ENCODE measurements around the gene BRINP1.
A peak's percentile ranks its signal among the peaks of the same experiment; 100 is the strongest.

The BRINP1 gene

GRCh38 chr9:119273984-119274665 lies 95.1 kb downstream of the BRINP1 start:
- no peak for DNase-seq

GRCh38 chr9:119273325-119273904 lies 95.8 kb downstream of the BRINP1 start:
- no peak for DNase-seq

GRCh38 chr9:119272500-119273211 lies 96.6 kb downstream of the BRINP1 start:
- DNase-seq = no peak

DNA sequence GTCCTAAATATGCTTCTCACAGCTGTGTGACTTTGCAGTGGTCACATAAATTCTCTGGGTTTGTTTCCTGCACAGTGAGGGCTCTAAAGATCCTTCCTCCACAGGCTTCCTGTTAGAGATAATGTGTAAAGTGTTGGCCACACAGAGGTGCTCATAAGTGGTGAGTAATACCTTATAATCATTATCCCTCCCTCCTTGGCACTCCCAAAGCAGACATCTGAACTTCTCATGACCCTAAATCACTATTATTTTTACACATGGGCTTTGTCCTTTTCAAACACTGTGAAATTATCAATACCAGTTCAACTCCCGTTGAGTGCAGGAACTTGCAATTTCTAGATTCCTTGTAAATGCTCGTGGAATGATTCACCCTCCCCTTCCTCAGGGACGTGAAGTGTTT lies 100.2 kb downstream of the BRINP1 start:
- DNase-seq = no peak

DNA sequence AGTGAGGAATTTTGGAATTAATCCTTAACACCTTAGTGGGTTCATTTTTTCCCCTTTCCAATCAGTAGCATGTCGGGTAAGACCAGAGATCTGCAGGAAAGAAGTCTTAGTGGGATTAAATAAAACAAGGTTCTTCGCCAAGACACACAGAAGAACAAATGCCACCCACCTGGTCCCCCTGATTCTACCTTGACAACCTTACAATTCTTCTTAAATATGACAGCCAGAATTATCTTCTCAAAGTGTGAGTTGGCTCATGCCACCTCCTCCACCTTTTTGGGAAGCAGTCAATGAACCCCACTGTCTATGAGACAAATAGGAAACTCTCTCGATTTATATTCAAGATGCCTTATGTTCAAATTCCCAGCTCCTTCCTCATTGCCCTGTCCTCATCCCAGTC lies 105.1 kb downstream of the BRINP1 start:
- DNase-seq = no peak

DNA sequence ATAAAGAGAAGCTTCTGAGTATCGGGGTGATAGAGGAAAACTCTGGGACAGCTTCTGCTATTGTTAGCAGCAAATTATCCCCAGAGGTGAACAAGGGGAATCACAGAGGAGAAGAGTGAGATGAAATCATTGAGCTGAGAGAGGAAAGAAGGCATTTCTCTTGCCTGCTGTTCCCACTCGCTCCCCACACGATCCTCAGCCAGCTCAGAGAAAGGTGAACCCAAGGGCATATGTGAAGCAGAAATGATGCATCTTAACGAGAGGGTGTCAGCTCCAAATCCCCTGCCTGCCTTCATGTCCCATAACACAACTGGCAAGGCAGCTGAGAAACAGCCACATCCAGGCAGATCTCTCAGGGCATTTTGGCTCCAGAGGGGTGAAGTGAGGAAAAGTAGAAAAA lies 111.6 kb downstream of the BRINP1 start:
- DNase-seq = no peak

- DNase-seq = no peak
These were observed 114.1 kb downstream of the BRINP1 start for GRCh38 chr9:119255116-119255515.

- no peak for DNase-seq
These were observed 116.5 kb downstream of the BRINP1 start for GRCh38 chr9:119252671-119253299.

- no peak for DNase-seq
These were observed 117.3 kb downstream of the BRINP1 start for GRCh38 chr9:119251936-119252335.

DNA sequence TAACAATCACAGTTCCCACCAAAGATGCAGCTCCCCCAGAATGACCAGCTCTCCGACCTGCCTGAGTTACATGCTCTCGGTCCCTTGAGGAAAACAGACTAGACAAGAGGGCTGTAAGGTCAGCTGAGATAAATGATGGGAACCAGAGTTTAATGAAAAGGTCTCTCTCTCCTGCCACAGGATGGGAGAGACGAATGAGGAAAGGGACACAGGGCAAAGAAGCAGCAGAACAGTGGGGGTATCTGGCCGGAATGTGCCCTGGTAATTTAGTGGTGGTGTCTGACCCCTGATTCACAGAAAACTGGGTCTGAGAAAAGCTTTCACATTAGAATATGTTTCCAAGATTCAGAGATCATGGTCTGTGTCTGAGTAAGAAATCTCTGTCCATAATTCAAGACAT lies 118.5 kb downstream of the BRINP1 start:
- DNase-seq = no peak

DNA sequence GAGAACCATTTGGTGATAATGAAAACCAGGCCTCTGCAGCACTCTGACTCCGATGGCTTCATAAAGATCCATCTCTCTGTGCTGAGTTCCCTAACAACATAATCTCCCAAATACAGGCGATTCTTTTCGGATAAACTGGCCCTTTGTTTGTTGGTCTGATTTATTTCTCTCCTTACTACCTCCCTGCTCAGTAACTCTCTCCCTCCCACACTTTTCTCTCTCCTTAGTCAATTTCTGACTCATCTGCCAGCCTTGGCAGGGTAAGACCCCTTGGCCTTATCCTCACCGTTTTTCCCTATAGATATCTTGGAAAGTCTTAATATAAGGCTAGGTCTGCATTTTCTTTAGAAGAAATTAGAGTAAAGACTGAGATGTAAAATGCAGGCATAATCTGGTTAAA lies 128.7 kb downstream of the BRINP1 start:
- DNase-seq = no peak

DNA sequence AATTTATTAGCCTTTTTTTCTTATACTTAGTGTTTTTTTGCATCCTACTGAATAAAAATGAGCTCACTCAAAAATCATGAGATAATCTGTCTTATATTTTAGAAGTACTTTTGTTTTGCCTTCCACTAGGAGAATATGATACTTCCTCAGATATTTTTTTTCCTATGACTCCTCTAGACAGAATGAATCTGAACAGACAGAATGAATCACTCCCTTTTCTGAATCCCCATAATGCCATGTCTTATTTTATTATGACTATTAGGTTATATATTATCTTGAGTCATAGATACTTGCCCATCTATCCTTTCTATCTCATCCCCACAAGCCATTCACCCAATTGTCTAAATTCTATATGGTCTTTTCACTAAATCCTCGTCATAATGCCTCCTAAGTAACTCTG lies 134.6 kb downstream of the BRINP1 start:
- no peak for DNase-seq

DNA sequence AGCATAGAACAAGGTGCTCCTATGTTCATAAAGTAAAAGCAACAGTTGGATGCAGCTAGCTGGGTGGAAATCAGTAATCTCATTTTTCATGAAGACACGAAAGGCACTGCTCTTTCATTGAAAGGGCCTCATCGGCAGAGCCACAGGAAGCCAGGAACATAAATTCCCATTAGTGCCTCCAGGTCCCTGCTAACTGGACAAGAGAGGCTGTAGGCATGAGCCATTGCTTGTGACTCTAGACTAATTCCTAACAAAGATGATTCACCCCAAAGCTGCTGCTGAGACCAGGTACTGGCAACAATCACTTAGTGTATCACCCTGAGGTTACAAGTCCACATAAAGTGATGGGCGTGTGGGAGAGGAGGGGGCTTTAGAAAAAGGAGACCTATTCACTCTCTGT lies 141.8 kb downstream of the BRINP1 start:
- DNase-seq = no peak

- DNase-seq = no peak
These were observed 144.8 kb downstream of the BRINP1 start for GRCh38 chr9:119224431-119224830.

- peak; percentile 1 for DNase-seq
These were observed 148.0 kb downstream of the BRINP1 start for GRCh38 chr9:119221276-119221675.

GRCh38 chr9:119218293-119218692 lies 150.9 kb downstream of the BRINP1 start:
- DNase-seq = no peak

- peak; percentile 10 for DNase-seq
These were observed 152.4 kb downstream of the BRINP1 start for GRCh38 chr9:119216651-119217331.

- DNase-seq = no peak
These were observed 153.6 kb downstream of the BRINP1 start for GRCh38 chr9:119215651-119216050.

DNA sequence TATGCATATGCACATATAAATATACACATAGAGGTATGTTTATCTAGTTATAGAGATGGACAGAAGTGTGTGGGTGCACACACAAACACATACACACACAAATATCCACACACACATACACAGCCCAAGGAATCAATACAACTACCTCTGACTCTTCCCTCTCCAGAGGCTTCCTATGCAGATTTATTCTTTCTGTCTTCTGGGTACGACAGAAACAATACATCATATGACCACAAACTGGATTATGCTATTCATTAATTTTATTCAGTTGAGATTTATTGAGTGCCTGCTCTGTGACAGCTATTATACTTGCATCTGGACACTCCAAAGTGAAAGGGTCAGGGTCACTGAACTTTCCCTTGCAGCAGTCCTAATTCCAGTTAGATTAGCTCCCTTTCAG lies 155.8 kb downstream of the BRINP1 start:
- DNase-seq = no peak

- DNase-seq = no peak
These were observed 171.2 kb downstream of the BRINP1 start for GRCh38 chr9:119197893-119198607.

- no peak for DNase-seq
These were observed 173.7 kb downstream of the BRINP1 start for GRCh38 chr9:119195521-119195920.

- DNase-seq = no peak
These were observed 183.9 kb downstream of the BRINP1 start for GRCh38 chr9:119185298-119185697.
